Stimulated activated CD8-positive, alpha-beta memory T cell treated with anti-CD3 and anti-CD28 coated beads, Interleukin-12 subunit alpha, Interleukin-12 subunit beta, amount 100 ng/mL, for 24 hours (primary cell): ENCODE data around the gene CNTNAP2.
"Not testable (repeated sequence)": the region's sequence is repeated elsewhere in the genome, so short reads cannot be mapped to it uniquely, and the experiment has no call there.

Experiments used
- DNase-seq: peaks from one replicate; pipeline ENCODE4 v3.0.0-alpha.2; 2020; ENCODE audit errors: extremely low read depth

Gene CNTNAP2

GRCh38 chr7:148303295-148304082 is 2186.9 kb downstream of the CNTNAP2 start:
- no peak for DNase-seq

DNA sequence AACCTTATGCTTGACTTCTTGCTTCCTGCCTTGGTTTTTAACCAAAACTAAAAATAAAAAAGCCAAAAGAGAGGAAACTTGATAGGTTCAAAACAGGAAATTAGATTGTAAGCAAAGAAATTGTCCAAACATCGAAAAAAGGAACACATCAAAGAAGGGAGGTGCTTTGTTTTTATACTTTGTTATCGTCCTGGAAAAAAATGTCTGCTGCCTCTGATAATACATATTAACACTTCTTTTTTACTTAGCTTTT is 2187.4 kb downstream of the CNTNAP2 start:
- no peak for DNase-seq

DNA sequence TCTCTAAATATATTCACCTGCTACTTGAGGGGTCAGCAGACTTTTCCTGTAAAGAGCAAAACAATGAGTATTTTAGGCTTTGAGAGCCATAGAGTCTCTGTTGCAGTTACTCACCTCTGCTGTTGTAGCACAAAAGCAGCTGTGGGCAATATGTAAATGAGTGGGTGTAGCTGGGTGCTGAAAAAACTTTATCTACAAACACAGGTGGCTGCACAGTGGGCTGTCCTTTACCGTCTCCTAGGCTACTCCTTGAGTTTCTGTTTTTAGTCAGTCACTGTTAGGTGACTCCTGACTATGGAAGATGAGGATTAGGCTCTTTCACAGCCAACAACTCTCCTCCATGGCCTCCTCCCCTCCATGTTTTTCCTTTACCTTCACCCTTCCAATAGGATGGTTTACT is 2187.9 kb downstream of the CNTNAP2 start:
- no peak for DNase-seq

DNA sequence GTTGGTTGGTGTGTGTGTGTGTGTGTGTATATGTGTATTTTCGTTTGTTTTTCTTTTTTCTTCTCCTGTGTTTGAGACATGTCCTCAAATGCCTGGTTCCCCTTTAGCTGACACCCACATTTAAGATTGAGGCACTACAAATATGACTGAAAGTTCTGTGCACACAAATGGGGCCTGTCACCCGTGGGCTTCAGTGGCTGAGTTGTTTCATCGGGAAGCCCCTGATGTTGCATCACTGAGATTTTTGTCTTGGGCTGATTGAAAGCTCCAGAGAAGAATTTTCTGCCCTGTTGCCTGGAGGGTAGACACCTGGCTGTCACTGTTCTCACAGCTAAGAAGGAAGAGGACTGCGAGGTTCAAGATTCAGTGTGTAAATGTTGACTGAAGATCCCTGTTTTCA is 2190.2 kb downstream of the CNTNAP2 start:
- DNase-seq = no peak

- DNase-seq = no peak
Measured at GRCh38 chr7:148318102-148318811, 2201.7 kb downstream of the CNTNAP2 start.

GRCh38 chr7:148318838-148319237 is 2202.2 kb downstream of the CNTNAP2 start:
- DNase-seq = no peak

DNA sequence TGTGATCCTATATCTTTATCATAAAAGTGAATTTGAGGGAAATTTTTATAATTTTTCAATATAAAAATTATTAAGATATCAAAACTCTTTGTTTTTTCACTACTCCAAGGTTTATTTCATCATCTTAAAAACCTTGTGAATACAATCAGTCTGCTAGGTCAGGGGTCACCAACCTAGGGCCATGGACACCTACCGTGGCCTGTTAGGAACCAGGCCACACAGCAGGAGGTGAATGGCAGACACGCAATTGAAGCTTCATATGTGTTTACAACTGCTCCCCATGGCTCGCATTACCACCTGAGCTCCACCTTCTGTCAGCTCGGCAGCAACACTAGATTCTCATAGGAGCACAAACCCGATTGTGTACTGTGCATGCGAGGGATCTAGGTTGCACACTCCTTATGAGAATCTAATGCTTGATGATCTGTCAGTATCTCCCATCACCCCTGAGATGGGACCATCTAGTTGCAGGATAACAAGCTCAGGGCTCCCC is 2202.8 kb downstream of the CNTNAP2 start:
- no peak for DNase-seq

DNA sequence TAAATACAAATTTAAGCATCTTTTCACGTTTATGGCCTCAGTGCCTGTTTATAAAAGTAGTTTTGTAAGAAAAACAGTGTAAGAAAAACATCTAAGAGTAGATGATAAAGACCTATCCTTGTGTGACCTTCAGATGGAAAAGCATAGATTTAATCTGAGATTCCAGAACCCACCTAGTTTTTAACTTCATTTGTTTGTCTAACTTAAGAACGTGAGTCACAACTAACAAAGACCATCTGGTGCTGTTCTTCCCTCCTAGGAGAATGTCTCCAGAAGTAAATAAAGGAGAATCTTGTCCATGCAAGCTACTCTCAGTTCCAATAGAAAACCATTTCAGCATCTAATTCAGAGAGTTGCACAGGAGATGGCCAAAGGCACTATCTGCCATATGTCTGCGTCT is 2208.6 kb downstream of the CNTNAP2 start:
- no peak for DNase-seq

GRCh38 chr7:148327379-148327778 is 2210.8 kb downstream of the CNTNAP2 start:
- DNase-seq = no peak

GRCh38 chr7:148328906-148329305 is 2212.3 kb downstream of the CNTNAP2 start:
- no peak for DNase-seq

GRCh38 chr7:148330124-148330818 is 2213.7 kb downstream of the CNTNAP2 start:
- DNase-seq = no peak

DNA sequence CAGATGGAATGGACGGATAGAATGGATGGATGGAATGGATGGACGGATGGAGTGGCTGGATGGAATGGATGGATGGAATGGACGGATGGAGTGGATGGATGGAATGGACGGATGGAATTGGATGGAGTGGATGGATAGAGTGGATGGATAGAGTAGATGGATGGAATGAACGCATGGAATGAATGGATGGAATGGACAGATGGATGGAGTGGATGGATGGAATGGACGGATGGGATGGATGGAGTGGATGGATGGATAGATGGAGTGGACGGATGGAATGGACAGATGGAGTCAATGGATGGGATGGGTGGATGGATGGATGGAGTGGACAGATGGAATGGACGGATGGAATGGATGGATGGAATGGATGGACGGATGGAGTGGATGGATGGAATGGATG is 2214.2 kb downstream of the CNTNAP2 start:
- no peak for DNase-seq

DNA sequence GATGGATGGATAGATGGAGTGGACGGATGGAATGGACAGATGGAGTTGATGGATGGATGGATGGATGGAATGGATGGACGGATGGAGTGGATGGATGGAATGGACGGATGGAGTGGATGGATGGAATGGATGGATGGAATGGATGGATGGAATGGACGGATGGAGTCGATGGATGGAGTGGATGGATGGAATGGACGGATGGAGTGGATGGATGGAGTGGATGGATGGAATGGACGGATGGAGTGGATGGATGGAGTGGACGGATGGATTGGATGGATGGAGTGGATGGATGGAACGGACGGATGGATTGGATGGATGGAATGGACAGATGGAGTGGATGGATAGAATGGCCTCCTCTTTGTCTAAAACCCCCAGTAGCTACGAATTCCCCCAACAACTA is 2214.9 kb downstream of the CNTNAP2 start:
- DNase-seq = not testable (repeated sequence)

DNA sequence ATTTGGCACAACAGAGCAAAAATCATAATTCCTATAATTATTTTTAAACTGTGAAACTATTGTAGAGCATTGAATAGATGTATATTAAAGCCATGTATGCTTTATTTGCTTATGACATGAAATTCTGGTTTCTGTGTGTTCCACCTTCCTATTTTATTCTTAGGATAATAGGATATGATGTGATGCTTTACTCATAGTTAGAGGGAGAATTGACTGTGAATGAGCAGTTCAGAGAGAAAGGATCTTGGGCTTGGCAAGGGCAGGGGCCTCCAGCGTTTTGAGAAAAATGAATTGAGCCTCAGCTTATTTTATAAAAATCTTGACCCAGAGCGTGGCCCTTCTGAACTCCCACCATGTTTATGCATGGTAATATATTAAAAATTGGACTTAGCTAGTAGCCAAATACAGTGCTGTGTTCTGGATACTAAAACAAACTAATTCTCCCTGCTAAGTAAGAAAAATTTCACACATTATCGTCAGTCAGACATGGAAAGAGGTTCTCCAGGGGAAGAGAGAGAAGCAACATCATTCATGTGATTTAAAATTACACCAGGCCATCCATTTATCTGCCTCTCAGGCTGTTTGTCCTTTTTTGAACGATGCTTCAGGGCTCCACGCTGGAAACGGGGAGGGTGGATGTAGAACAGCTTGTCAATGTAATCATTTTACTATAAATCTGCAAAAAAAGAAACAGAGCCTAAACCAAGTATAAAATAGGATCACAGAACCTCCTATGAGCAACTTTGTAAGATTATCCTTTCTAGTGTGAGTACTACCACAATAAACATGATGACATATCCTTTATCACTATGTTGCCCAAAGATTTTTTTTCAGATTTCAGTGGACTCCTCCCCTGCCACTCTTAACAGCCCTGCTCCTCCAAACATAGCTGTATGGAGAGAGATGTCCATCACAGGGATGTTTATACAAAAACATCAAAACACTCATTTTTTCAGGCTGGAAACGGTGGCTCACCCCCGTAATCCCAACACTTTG is 2215.9 kb downstream of the CNTNAP2 start:
- no peak for DNase-seq

GRCh38 chr7:148334441-148334956 is 2217.9 kb downstream of the CNTNAP2 start:
- DNase-seq = no peak

- no peak for DNase-seq
Measured at GRCh38 chr7:148334959-148335577, 2218.5 kb downstream of the CNTNAP2 start.

DNA sequence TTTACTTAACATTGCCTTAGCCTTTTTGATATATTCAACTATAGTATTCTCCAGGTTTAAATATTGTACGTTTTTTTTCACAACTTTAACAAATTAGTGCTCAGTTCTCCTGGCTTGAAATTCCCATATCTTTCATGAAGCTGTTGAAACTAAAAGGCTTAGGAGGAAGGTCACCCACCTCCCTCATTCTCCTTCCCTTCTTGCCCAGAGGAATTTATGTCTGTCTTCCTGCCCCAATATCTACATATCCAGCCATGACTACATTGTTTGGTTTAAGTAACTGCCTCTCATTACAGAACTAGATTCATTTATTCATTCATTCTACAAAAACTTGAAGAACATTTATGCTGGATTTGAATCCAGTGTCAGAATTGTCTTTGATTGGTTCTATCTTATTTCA is 2219.2 kb downstream of the CNTNAP2 start:
- DNase-seq = no peak

DNA sequence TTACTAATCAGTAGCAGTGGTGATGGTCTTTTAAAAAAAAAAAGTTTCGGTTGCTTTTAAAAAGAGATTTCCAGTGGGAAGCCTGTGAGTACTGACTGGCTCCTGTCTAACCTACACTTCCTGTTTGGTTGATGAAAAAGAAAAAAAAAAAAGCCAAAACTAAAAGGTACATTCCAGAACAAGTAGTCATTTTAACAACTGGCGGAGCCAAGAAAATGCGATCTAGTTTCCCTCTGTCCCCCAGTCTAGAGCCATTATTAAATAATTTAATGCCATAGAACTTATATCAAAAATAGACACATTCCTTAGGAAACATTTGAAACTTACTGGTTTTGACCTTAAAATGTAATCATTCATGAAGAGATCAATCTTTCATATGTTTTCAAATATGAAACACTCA is 2219.8 kb downstream of the CNTNAP2 start:
- DNase-seq = no peak

GRCh38 chr7:148337246-148337965 is 2220.8 kb downstream of the CNTNAP2 start:
- DNase-seq = no peak
